ENCODE measurements around the gene FBXO4. TPM values are rescaled to one million over a fixed set of nuclear protein-coding genes. Genes with fewer than 3 reads are reported as not detected.

FBXO4 gene
- total RNA-seq, 2 donors from 2014 or later: 16.2 TPM

DNA sequence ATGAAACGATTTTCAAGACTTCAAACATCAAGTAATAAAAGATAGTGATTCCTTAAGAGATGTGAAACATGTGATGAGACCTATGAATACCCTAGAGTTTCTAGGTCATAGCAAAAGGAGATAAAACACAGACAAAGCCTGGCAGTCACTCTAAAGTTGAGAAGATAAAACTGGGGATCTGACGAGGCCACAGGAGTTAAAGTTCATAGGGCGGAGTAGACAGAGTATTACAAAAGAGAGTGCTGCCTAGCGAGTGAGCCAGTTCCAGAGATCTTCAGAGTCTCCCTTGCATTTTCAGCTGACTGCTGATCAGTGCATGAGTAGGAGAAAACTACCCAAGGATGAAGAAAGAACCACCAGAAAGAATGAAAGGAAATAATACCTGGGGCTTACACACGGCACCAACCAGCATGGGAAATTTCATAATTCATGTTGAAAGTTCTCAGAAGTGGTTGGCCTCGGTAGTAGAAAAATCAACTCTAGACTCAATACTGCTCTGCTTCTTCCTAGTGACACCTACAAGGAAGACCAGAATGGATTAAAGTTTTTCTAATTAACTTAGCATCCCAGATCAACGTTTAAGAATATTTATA lies 30.4 kb downstream of the FBXO4 start:
- Histone ChIP-seq H3K4me1 (ENCODE audit: control insufficient read depth in 1 of 2, low read depth in 2 of 2) (no peaks in the 10 kb centered on the region), H3K27me3 (replicated peaks; ENCODE audit: insufficient read depth) (no peaks in the 10 kb centered on the region), H3K36me3 (no peaks in the 10 kb centered on the region), H3K27ac (no peak overlapping the region), H3K9me3 (peaks cover 21% of the 10 kb centered on the region), H3K4me3 (no peak overlapping the region)
- no peak for ATAC-seq (ENCODE audit: insufficient number of reproducible peaks, low FRiP score, low read depth)
- TF ChIP-seq, protein P1, sequence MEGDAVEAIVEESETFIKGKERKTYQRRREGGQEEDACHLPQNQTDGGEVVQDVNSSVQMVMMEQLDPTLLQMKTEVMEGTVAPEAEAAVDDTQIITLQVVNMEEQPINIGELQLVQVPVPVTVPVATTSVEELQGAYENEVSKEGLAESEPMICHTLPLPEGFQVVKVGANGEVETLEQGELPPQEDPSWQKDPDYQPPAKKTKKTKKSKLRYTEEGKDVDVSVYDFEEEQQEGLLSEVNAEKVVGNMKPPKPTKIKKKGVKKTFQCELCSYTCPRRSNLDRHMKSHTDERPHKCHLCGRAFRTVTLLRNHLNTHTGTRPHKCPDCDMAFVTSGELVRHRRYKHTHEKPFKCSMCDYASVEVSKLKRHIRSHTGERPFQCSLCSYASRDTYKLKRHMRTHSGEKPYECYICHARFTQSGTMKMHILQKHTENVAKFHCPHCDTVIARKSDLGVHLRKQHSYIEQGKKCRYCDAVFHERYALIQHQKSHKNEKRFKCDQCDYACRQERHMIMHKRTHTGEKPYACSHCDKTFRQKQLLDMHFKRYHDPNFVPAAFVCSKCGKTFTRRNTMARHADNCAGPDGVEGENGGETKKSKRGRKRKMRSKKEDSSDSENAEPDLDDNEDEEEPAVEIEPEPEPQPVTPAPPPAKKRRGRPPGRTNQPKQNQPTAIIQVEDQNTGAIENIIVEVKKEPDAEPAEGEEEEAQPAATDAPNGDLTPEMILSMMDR (IDR thresholded peaks at IDR 0.05): no peak
- no peak for DNase-seq (ENCODE audit: low spot score)

GRCh38 chr5:41956943-41957342 lies 31.9 kb downstream of the FBXO4 start:
- H3K27me3 ChIP-seq (replicated peaks; ENCODE audit: insufficient read depth): no peaks in the 10 kb centered on the region
- TF ChIP-seq, protein P1 (IDR thresholded peaks at IDR 0.05): no peak
- no peak for DNase-seq (ENCODE audit: low spot score)
- no peaks in the 10 kb centered on the region for H3K4me1 ChIP-seq (ENCODE audit: control insufficient read depth in 1 of 2, low read depth in 2 of 2)
- peaks cover 26% of the 10 kb centered on the region for H3K9me3 ChIP-seq
- H3K36me3 ChIP-seq: no peaks in the 10 kb centered on the region
- H3K4me3 ChIP-seq: no peak overlapping the region
- no peak overlapping the region for H3K27ac ChIP-seq
- no peak for ATAC-seq (ENCODE audit: insufficient number of reproducible peaks, low FRiP score, low read depth)

GRCh38 chr5:41960481-41960880 lies 35.4 kb downstream of the FBXO4 start:
- Histone ChIP-seq H3K4me1 (ENCODE audit: control insufficient read depth in 1 of 2, low read depth in 2 of 2) (no peaks in the 10 kb centered on the region), H3K9me3 (peaks cover 26% of the 10 kb centered on the region), H3K27ac (no peak overlapping the region), H3K36me3 (no peaks in the 10 kb centered on the region), H3K27me3 (replicated peaks; ENCODE audit: insufficient read depth) (no peaks in the 10 kb centered on the region), H3K4me3 (no peak overlapping the region)
- ATAC-seq (ENCODE audit: insufficient number of reproducible peaks, low FRiP score, low read depth) (no peak), DNase-seq (ENCODE audit: low spot score) (no peak)
- TF ChIP-seq, protein P1 (IDR thresholded peaks at IDR 0.05): no peak

DNA sequence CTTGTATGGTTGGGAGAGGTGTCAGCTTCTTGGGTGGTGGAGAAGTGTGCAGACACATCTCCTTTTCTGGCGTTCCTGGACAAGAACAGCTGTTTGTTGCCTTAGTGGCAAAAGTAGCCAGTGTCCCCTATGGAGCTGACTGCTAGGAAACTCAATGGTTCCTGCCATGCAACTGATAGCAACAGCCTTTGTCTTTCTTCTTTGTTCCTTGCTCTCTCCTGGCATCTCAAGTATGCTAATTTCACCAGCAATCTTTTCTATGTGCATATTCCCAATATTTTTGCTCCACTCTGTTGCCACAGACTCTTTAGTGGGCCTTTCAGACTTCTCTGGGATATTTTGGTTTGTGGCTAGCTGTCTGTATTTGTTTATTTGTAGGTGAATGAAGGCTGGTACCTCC lies 36.7 kb downstream of the FBXO4 start:
- ATAC-seq (ENCODE audit: insufficient number of reproducible peaks, low FRiP score, low read depth) (no peak), DNase-seq (ENCODE audit: low spot score) (no peak)
- Histone ChIP-seq H3K27ac (no peak overlapping the region), H3K9me3 (peaks cover 27% of the 10 kb centered on the region), H3K4me1 (ENCODE audit: control insufficient read depth in 1 of 2, low read depth in 2 of 2) (no peaks in the 10 kb centered on the region), H3K27me3 (replicated peaks; ENCODE audit: insufficient read depth) (no peaks in the 10 kb centered on the region), H3K4me3 (no peak overlapping the region), H3K36me3 (no peaks in the 10 kb centered on the region)
- TF ChIP-seq, protein P1 (IDR thresholded peaks at IDR 0.05): no peak

GRCh38 chr5:41962491-41962890 lies 37.4 kb downstream of the FBXO4 start:
- H3K4me1 ChIP-seq (ENCODE audit: control insufficient read depth in 1 of 2, low read depth in 2 of 2): no peaks in the 10 kb centered on the region
- no peak overlapping the region for H3K4me3 ChIP-seq
- no peaks in the 10 kb centered on the region for H3K27me3 ChIP-seq (replicated peaks; ENCODE audit: insufficient read depth)
- H3K36me3 ChIP-seq: no peaks in the 10 kb centered on the region
- no peak overlapping the region for H3K27ac ChIP-seq
- DNase-seq (ENCODE audit: low spot score) (no peak), ATAC-seq (ENCODE audit: insufficient number of reproducible peaks, low FRiP score, low read depth) (no peak)
- TF ChIP-seq, protein P1 (IDR thresholded peaks at IDR 0.05): no peak
- peaks cover 25% of the 10 kb centered on the region for H3K9me3 ChIP-seq

Measured in thoracic aorta (tissue), 2 donors.